WTC11 (cell line): ENCODE measurements around the gene SH3RF2.

Experiments
- ATF3 ChIP-seq: sonication (generic); formaldehyde crosslinking; conservative IDR thresholded peaks from 2 replicates; pipeline ENCODE4 v1.8.1; 2022; ENCODE audit warnings: mild to moderate bottlenecking, missing genetic modification reagents
- CTCF ChIP-seq: fragments of 200-600 bp; IDR thresholded peaks from 2 replicates; pipeline ENCODE4 v1.8.0; 2022; ENCODE audit warnings: antibody characterized with exemption
- ETV6 ChIP-seq: sonication (generic); formaldehyde crosslinking; IDR thresholded peaks from 2 replicates; pipeline ENCODE4 v1.8.1; 2022; ENCODE audit warnings: mild to moderate bottlenecking, missing genetic modification reagents
- FOXJ3 ChIP-seq: sonication (generic); formaldehyde crosslinking; IDR thresholded peaks from 2 replicates; pipeline ENCODE4 v1.9.0; 2021; ENCODE audit warnings: missing genetic modification reagents, mild to moderate bottlenecking, borderline replicate concordance
- HMGXB4 ChIP-seq: sonication (generic); formaldehyde crosslinking; IDR thresholded peaks from 2 replicates; pipeline ENCODE4 v1.8.1; 2023; ENCODE audit warnings: mild to moderate bottlenecking, moderate library complexity, missing genetic modification reagents
- NFYB ChIP-seq: sonication (generic); formaldehyde crosslinking; conservative IDR thresholded peaks from 2 replicates; pipeline ENCODE4 v1.8.0; 2022; ENCODE audit warnings: low read depth, missing genetic modification reagents
- NR3C1 ChIP-seq: sonication (generic); formaldehyde crosslinking; conservative IDR thresholded peaks from 2 replicates; pipeline ENCODE4 v1.8.1; 2023; ENCODE audit warnings: low read depth, mild to moderate bottlenecking, missing genetic modification reagents
- PRDM15 ChIP-seq: sonication (generic); formaldehyde crosslinking; IDR thresholded peaks from 2 replicates; pipeline ENCODE4 v1.8.0; 2022; ENCODE audit warnings: missing genetic modification reagents
- SMAD3 ChIP-seq: sonication (generic); formaldehyde crosslinking; IDR thresholded peaks from 2 replicates; pipeline ENCODE4 v1.8.0; 2022; ENCODE audit warnings: missing genetic modification reagents, mild to moderate bottlenecking, borderline replicate concordance
- USF1 ChIP-seq: sonication (generic); formaldehyde crosslinking; IDR thresholded peaks from 2 replicates; pipeline ENCODE4 v1.8.0; 2022; ENCODE audit warnings: mild to moderate bottlenecking, missing genetic modification reagents
- ZNF121 ChIP-seq: sonication (generic); formaldehyde crosslinking; IDR thresholded peaks from 2 replicates; pipeline ENCODE4 v1.8.0; 2023; ENCODE audit warnings: missing genetic modification reagents
- ZNF138 ChIP-seq: sonication (generic); formaldehyde crosslinking; conservative IDR thresholded peaks from 2 replicates; pipeline ENCODE4 v1.8.1; 2022; ENCODE audit warnings: mild to moderate bottlenecking, moderate library complexity, missing genetic modification reagents

GRCh38 chr5:145975361-145976066 lies 39.1 kb downstream of the SH3RF2 start:
- TF ChIP-seq CTCF = no peak
- TF ChIP-seq USF1 (CRISPR knock-in tag) = no peak
- TF ChIP-seq ZNF121 = no peak
- TF ChIP-seq HMGXB4 (CRISPR knock-in tag) = no peak
- TF ChIP-seq FOXJ3 = no peak
- TF ChIP-seq SMAD3 (CRISPR knock-in tag) = no peak
- TF ChIP-seq ZNF138 (CRISPR knock-in tag) = no peak
- TF ChIP-seq ETV6 (CRISPR knock-in tag) = no peak
- no peak for TF ChIP-seq NR3C1 (CRISPR knock-in tag)
- no peak for TF ChIP-seq NFYB
- TF ChIP-seq ATF3 (CRISPR knock-in tag) = no peak
- no peak for TF ChIP-seq PRDM15 (CRISPR knock-in tag)
